8988T (cell line): ENCODE data around the gene DST.

Experiments used
- DNase-seq: peaks from one replicate; pipeline ENCODE4 v3.0.0; 2011

The DST gene

DNA sequence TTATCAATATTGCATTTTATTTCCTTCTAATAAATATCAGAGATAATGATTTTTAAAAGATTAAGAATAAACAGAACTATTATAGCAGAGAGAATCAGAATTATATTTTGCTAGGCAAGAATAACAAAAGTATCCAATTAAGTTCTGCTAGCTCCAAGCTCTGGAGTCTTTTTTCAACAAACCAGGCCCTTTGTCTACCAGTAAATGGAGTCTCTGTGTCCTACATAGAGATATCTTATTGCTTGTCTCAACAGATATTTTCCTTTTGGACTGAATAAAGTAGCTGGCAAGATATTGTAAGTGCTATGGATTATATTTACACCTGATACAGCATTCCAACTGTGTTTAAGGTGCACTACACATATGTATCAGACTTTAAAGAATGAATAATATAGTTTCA, 107.1 kb downstream of the DST start:
- DNase-seq = no peak

DNA sequence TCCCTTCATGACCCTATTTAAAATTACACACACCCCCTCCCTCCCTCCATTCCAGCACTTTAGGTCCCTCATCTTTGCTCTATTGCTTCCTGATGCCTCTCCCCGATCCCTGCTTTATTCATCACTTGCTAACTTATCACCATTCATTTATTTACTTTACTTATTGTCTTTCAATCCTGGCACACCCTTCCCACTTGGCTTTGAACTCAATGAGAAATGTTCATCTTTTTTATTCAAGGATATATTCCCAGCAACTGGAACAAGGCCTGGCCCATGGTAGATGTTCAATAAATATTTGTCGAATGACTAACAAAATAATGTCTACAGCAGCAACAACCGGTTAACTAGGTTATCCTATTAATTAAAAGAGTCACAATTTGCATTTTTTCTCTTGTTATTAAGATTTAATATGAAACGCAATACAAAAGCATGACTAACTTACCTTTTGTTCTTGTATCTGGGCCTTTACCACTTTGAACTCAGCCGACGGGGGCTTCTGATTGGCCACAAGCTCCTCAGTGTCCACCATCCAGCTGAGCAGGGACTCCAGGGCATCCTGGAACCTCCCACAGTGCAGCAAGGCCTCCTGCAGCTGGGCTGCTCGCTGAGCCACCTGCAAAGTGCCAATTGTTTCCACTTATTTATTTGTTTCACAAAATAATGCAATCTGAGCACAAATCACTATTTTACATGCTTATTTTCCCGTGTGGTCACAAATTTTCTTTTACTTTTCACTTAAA, 107.8 kb downstream of the DST start:
- DNase-seq = no peak

DNA sequence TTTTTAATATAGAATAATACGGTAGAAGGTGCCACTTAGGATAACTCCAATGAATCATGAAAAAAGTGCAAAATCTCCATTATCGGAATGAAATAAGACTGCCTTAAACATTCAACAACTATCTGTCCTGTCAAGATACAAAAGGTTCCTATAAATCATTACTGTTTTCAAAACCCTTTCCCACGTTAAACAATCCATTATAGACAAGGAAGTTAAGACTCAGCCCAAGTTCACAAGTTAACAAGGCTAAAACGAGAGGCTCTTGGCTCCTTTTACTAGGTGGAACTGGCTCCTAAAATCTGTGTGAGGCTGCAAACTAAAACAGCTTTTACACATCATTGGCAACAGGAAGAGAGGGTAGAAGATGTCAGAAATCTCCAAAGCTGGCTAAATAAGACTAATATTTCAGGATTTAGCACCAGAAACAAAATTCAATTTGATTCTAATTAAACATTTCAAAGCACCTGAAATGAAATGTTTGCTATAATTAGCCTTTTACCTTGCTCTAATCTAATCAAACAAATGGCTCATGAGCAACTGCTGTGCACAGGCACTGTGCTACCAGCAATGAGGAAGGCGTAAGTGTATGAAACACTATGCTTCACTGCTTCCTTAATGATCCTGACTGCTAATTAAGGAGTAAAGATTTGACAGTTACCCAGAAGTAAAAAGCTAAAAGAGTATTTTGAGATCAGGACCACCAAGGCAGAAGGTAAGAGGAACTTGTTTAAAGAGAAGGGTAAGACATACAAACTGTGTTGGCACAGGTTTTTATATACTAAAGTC, 109.7 kb downstream of the DST start:
- no peak for DNase-seq

DNA sequence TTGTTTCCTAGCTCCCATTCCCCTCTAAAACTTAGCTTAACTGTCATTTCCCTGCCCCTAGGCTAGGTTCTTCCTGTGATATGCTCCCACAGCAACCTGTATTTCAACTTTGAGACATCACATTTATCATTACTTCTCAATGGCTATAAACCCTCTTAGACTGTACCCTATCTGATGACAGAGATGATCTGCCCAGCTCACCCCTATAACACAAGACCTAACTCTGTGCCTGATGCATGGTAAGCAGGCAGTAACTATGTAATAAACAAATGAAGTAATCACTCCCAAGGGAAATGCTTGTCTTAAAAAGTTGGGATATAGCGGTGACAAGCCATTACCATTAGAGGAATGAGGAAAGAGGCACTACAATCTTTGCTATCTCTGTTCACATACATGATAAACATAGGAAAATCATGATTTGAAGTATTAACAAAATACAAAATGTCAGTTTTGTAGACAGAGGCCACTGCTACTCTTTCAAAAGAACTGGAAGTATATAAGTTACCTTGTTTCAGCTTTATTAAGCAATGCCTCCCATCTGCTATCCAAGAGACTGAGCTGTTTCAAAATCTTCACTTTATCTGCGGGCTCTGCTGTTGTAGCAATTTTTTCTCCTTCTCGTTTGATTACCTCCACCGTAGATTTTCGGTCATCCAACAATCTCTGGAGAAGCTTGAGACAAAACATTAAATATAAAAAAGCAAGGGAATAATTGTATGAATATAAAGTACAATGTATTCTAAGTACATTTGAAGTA, 110.7 kb downstream of the DST start:
- no peak for DNase-seq

- DNase-seq = no peak
These were observed 113.0 kb downstream of the DST start for GRCh38 chr6:56529594-56530191.

GRCh38 chr6:56528412-56528841, 114.3 kb downstream of the DST start:
- no peak for DNase-seq

- no peak for DNase-seq
These were observed 114.8 kb downstream of the DST start for GRCh38 chr6:56527934-56528333.

DNA sequence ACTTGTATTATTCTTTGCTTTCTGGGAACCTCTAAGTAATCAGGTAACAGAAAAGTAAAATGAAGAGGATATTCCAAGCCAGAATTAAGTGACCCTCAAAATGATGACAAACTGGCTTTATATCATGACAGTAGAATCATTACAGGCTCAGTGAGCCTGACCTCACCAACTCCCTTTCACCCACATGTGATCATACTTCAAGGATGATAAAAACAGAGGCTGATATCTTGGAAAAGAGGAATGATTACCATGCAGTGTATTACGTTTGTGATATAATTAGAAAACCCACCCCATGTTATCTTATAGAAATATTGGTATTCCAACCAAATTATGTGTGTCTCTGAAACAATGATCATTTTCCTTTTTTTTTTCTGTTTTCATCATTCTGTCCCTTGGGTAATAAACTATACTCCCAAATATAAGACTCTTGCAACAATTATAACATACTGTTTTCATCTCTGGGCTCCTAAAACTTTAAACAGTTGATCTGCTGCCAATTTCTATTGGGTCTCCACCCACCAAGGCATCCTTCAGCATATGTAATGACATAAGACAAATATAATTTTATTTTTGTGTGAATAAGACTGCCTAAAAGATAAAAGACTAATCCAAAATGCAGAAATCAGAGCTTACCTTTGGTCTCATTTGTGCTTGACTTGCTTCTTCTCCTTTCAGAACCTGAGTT, 115.7 kb downstream of the DST start:
- DNase-seq = no peak

- no peak for DNase-seq
These were observed 116.5 kb downstream of the DST start for GRCh38 chr6:56525974-56526789.

DNA sequence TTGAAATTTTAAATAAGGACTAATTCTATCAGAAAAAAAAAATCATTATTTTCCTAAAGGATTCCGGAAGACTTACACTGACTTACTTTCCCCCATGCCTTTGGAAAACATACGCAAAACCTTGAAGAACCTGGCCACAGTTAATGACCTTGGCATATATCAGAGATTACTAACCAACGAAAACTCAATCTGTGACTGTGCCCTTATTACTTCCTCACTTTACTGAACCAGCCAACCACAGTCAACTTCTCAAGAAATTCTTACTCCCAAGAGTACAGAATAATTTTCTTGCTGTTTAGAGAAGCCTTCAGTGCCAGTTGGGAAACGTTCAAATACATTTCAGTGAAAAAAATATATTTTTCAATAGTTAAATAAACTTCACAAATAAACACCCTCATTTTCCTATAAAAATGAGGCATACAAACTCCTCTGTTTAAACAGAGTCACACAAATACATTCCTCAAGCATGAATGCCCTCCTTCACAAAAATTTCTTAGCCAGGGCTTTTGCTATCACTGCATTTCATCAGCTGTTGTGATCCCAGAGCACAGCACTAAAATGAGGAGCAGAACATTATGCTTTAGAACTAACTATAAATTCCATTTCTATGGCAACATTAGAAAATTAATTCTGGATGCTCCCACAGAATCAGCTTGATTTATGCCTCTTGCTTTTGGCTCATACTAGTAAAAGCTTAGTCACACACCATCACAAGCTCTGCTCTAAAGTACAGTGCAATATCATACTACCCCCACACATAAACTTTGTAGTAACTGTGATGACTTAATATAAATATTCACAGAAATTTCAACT, 117.6 kb downstream of the DST start:
- no peak for DNase-seq

GRCh38 chr6:56522495-56523270, 120.0 kb downstream of the DST start:
- DNase-seq = no peak

DNA sequence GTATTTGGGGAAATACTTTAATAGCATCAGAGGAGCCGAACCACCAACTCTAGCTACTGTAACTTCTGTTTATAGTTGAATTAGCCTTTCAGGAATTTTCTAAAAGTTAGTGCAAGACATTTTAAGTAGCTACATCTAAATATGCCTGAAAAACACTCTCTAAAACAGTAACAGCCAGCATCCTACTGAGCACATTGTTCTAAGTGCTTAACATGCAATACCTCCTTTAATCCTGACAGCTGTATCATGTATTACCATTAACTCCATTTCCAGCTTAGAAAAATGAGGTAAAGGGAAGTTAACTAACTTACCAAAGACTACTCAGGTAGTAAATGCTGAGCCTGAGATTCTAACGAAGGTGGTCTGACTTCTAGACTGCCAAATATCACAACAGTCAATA, 120.7 kb downstream of the DST start:
- DNase-seq = no peak

DNA sequence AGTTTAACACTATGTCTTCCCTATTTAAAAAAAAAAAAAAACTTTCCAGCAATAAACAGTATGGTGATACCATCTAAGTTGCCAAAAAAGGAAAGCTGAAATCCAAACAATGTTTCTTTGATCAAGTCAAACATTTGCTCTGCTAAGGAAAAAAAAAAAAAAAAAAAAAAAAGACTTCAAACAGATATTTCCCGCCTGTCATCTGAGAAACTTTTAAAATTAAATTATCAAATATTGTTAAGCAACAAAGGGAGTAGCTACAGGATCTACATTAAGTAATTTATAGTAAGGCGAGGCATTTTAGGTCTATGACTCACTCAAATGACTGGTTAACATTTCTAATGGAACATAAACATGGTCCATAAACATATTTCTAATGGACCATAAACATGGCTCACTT, 121.2 kb downstream of the DST start:
- no peak for DNase-seq

DNA sequence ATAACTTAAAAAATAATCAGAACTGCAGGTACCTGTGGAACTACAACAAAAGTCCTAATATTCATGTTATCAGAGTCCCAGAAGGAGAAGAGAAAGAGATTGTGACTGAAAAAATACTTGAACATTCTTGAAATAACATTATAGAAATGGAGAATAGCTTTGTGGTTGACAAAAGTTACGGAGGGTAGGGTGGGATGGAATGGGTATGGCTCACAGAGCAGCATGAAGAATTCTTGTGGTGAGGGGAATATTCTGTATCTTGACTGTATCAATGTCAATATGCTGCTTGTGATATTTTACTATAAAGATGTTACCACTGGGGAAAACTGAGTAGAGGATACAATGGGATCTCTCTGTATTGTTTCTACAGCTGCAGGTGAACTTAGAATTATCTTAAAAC, 122.5 kb downstream of the DST start:
- DNase-seq = no peak

- DNase-seq = no peak
These were observed 123.5 kb downstream of the DST start for GRCh38 chr6:56518995-56519767.

GRCh38 chr6:56517155-56517745, 125.4 kb downstream of the DST start:
- DNase-seq = no peak

DNA sequence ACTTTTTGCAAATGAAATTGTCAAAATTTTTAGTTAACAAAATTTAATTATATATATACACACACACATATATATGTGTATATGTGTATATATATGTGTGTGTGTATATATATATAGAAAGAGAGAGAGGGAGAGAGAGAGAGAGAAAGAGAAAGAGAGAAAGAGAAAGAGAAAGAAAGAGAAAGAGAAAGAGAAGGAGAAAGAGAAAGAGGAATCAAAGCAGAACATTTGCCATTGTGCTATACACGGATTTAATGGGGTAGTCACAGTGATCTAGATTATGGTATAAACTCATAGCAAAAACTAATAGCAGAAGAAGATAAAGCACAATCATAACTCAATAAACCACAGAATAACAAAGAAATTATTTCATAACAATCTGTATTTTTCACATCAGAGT, 126.7 kb downstream of the DST start:
- DNase-seq = no peak

- DNase-seq = no peak
These were observed 127.4 kb downstream of the DST start for GRCh38 chr6:56515081-56515905.
